K562 treated with DMSO at 1 percent for 24 hours (cell line): ENCODE data around the gene IRS1. TPM values are rescaled to one million over a fixed set of nuclear protein-coding genes. Genes with fewer than 3 reads are reported as not detected.

ENCODE experiments used
- total RNA-seq: library from RNA; unstranded; fragments of 300-600 nt; gene quantifications from 2 replicates; pipeline ENCODE4 v1.2.3, GENCODE V29; 2022; ENCODE audit warnings: low read depth; ENCODE audit not compliant: insufficient read depth

The IRS1 gene
- 0.45 and 0.56 TPM in 2 replicates for total RNA-seq

DNA sequence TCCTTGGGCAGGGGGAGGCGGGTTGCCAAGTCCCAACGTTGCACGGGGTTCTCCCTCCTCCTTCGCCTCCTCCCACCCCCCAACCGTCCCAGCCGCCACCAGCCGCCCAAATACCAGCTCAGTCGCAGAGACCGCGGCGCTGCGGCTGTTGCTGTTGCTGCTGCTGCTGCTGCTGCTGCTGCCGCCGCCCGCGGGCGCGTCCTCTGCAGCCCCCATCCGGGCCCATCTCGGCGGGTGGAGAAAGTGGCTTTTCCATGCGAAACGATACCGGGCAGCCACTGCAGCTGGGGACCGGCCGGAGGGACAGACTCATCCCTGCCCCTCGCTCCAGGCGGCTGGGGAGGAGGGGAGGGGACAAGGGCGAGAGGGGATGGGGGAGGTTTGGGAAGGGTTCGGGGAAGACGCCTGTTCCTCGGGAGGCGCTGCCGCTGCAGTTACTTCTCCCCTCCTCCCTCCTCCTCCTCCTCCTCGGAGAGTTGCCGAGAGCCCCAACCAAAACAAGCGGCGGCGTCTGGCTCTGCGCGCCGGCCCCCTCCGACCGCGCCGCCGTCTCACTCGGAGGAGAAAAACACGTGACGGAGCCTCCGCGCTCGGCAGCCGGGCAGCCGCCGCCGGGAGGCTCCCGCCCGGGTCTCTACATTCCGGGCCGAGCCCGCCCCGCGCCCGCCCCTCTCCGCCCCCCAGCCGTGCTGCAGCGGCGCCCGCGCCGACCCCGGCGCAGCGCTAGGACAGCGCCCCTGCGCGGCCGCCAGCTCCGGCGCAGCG is at the start of gene IRS1:
IRS1 (minus strand) TSS at position 610 of the 765 bp plus-strand sequence. CDS start 1,082 bp downstream, outside the sequence.

DNA sequence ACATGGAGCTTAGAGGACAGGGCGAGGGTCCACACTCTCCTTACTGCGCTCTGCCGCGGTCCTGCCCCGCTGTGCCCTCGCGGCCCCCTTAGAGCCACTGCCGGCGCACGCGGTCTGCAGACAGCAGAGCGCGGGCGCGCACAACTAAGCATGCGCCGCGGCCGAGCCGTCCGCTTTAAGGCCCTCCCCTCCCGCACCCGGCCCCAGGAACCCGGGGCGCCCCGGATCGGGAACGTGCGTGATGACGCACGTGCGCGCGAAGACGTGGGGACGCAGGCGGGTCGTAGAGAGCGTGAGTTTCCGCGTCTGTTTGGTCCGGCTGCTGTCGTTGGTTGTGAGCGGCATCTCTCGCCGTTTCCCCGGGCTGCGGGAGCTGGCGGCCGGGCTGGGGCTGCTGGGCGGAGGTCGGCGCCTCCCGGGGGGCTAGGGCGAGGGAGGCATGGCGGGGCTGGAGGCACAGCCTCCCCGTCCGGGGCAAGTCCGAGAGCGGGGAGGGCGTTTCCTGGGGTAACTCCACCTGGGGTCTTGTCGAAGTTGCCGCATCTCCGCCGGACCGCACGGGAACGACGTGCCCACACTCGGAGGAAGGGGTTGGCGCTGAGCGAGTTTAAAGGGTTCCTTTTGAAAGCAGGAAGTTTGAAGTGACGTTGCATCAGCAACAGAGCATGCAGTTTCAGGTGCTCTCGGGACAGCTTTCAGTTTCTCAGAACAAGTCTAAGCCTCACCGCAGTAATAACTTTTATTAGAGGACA is 36.4 kb upstream of the IRS1 start, which contains the start of gene RHBDD1:
RHBDD1 (plus strand) TSS at position 259 of the 752 bp plus-strand sequence. CDS start 28,640 bp downstream, outside the sequence.

Other genes starting within 250 kb of the IRS1 start
- gene RHBDD1, start 36.2 kb upstream of the IRS1 start, total RNA-seq: 8.7 and 11.2 TPM in 2 replicates